Measurements from ENCODE around the gene PRH1.

PRH1 gene

GRCh38 chr12:10884086-10884725 is at the start of gene PRH1:
TSS of gene PRH1 (minus strand) at chr12:10884255. CDS start at chr12:10884217, 38 bp downstream.
- H3K4me3 Mint-ChIP-seq, result no peak within 1 kb of the TSS
- no peaks in the 10 kb centered on the region for H3K4me1 Mint-ChIP-seq
- no peak within 1 kb of the TSS for H3K27ac Mint-ChIP-seq
- no peaks in the 10 kb centered on the region for H3K27me3 Mint-ChIP-seq
- peaks cover 3% of the 10 kb centered on the region for H3K36me3 Mint-ChIP-seq
- no peaks in the 10 kb centered on the region for H3K9me3 Mint-ChIP-seq
- CTCF ChIA-PET, result no interaction called here
- DNase-seq, result no peak

GRCh38 chr12:10928746-10929286 is 44.8 kb upstream of the PRH1 start, which contains the start of gene PRH2:
TSS of gene PRH2 (plus strand) at chr12:10929236. CDS start at chr12:10929274, 38 bp downstream.
- no peaks in the 10 kb centered on the region for H3K9me3 Mint-ChIP-seq
- H3K4me3 Mint-ChIP-seq, result no peak within 1 kb of the TSS
- no peaks in the 10 kb centered on the region for H3K36me3 Mint-ChIP-seq
- no peak for DNase-seq
- H3K27me3 Mint-ChIP-seq, result no peaks in the 10 kb centered on the region
- CTCF ChIA-PET, result no interaction called here
- H3K27ac Mint-ChIP-seq, result no peak within 1 kb of the TSS
- H3K4me1 Mint-ChIP-seq, result no peaks in the 10 kb centered on the region

GRCh38 chr12:10926269-10926668 is 42.2 kb upstream of the PRH1 start:
- H3K27ac Mint-ChIP-seq, result no peak overlapping the region

GRCh38 chr12:10919809-10920208 is 35.8 kb upstream of the PRH1 start:
- Mint-ChIP-seq H3K36me3 (no peaks in the 10 kb centered on the region), H3K27me3 (no peaks in the 10 kb centered on the region), H3K4me1 (no peaks in the 10 kb centered on the region), H3K4me3 (no peak overlapping the region), H3K27ac (no peak overlapping the region), H3K9me3 (no peaks in the 10 kb centered on the region)
- DNase-seq, result no peak
- CTCF ChIA-PET, result no interaction called here

More at GRCh38 chr12:10926269-10926668, 42.2 kb upstream of the PRH1 start:
- H3K4me1 Mint-ChIP-seq, result no peaks in the 10 kb centered on the region
- H3K4me3 Mint-ChIP-seq, result no peak overlapping the region
- no peaks in the 10 kb centered on the region for H3K9me3 Mint-ChIP-seq
- H3K27me3 Mint-ChIP-seq, result no peaks in the 10 kb centered on the region
- no peak for DNase-seq
- H3K36me3 Mint-ChIP-seq, result no peaks in the 10 kb centered on the region
- CTCF ChIA-PET, result no interaction called here

GRCh38 chr12:10910380-10910779 is 26.3 kb upstream of the PRH1 start:
- no peak for DNase-seq
- H3K4me1 Mint-ChIP-seq, result no peaks in the 10 kb centered on the region
- H3K4me3 Mint-ChIP-seq, result no peak overlapping the region
- no peak overlapping the region for H3K27ac Mint-ChIP-seq
- no peaks in the 10 kb centered on the region for H3K27me3 Mint-ChIP-seq
- no peaks in the 10 kb centered on the region for H3K9me3 Mint-ChIP-seq
- CTCF ChIA-PET, result no interaction called here
- H3K36me3 Mint-ChIP-seq, result peaks cover 2% of the 10 kb centered on the region

GRCh38 chr12:10909462-10909861 is 25.4 kb upstream of the PRH1 start, which contains the start of gene TAS2R13:
TSS of gene TAS2R13 (minus strand) at chr12:10909562. CDS start at chr12:10909298, 264 bp downstream.
- H3K27me3 Mint-ChIP-seq, result no peaks in the 10 kb centered on the region
- peaks cover 2% of the 10 kb centered on the region for H3K36me3 Mint-ChIP-seq
- H3K4me3 Mint-ChIP-seq, result no peak within 1 kb of the TSS
- no peak for DNase-seq
- CTCF ChIA-PET, result no interaction called here
- peaks cover 6% of the 10 kb centered on the region for H3K9me3 Mint-ChIP-seq
- H3K4me1 Mint-ChIP-seq, result no peaks in the 10 kb centered on the region
- H3K27ac Mint-ChIP-seq, result peak within 1 kb of the TSS; percentile 28

- Mint-ChIP-seq H3K4me3 (no peak overlapping the region), H3K4me1 (no peaks in the 10 kb centered on the region), H3K27ac (no peak overlapping the region), H3K36me3 (peaks cover 4% of the 10 kb centered on the region), H3K27me3 (no peaks in the 10 kb centered on the region), H3K9me3 (peaks cover 20% of the 10 kb centered on the region)
- DNase-seq, result no peak
- CTCF ChIA-PET, result no interaction called here
Observed at GRCh38 chr12:10904686-10905085, 20.6 kb upstream of the PRH1 start.

GRCh38 chr12:10901427-10901826 is 17.4 kb upstream of the PRH1 start:
- Mint-ChIP-seq H3K36me3 (peaks cover 1% of the 10 kb centered on the region), H3K4me3 (no peak overlapping the region), H3K27me3 (no peaks in the 10 kb centered on the region), H3K9me3 (peaks cover 20% of the 10 kb centered on the region), H3K4me1 (no peaks in the 10 kb centered on the region), H3K27ac (no peak overlapping the region)
- DNase-seq, result no peak
- CTCF ChIA-PET, result interaction anchor here (0.6 kb wide), 1 partner anchor 21 kb away, joined by 3 read pairs; no protein-coding TSS in a partner anchor

- DNase-seq, result no peak
- peaks cover 20% of the 10 kb centered on the region for H3K9me3 Mint-ChIP-seq
- no peaks in the 10 kb centered on the region for H3K27me3 Mint-ChIP-seq
- no peak overlapping the region for H3K27ac Mint-ChIP-seq
- CTCF ChIA-PET, result no interaction called here
- peaks cover 1% of the 10 kb centered on the region for H3K36me3 Mint-ChIP-seq
- H3K4me3 Mint-ChIP-seq, result no peak overlapping the region
- H3K4me1 Mint-ChIP-seq, result no peaks in the 10 kb centered on the region
Observed at GRCh38 chr12:10900972-10901371, 16.9 kb upstream of the PRH1 start.

- Mint-ChIP-seq H3K27ac (no peak overlapping the region), H3K9me3 (peaks cover 20% of the 10 kb centered on the region), H3K4me3 (no peak overlapping the region), H3K4me1 (no peaks in the 10 kb centered on the region), H3K36me3 (peaks cover 1% of the 10 kb centered on the region), H3K27me3 (no peaks in the 10 kb centered on the region)
- CTCF ChIA-PET, result no interaction called here
- no peak for DNase-seq
Observed at GRCh38 chr12:10900530-10900929, 16.5 kb upstream of the PRH1 start.

- DNase-seq, result no peak
- Mint-ChIP-seq H3K4me1 (no peaks in the 10 kb centered on the region), H3K36me3 (no peaks in the 10 kb centered on the region), H3K9me3 (no peaks in the 10 kb centered on the region), H3K27ac (no peak overlapping the region), H3K27me3 (no peaks in the 10 kb centered on the region), H3K4me3 (no peak overlapping the region)
- CTCF ChIA-PET, result no interaction called here
Observed at GRCh38 chr12:10896854-10897253, 12.8 kb upstream of the PRH1 start.

GRCh38 chr12:10891937-10892336 is 7.9 kb upstream of the PRH1 start:
- no peaks in the 10 kb centered on the region for H3K9me3 Mint-ChIP-seq
- H3K4me3 Mint-ChIP-seq, result no peak overlapping the region
- no peaks in the 10 kb centered on the region for H3K4me1 Mint-ChIP-seq
- no peak overlapping the region for H3K27ac Mint-ChIP-seq
- H3K27me3 Mint-ChIP-seq, result no peaks in the 10 kb centered on the region
- CTCF ChIA-PET, result no interaction called here
- no peaks in the 10 kb centered on the region for H3K36me3 Mint-ChIP-seq
- DNase-seq, result no peak

- no peak for DNase-seq
- no peaks in the 10 kb centered on the region for H3K9me3 Mint-ChIP-seq
- no peaks in the 10 kb centered on the region for H3K36me3 Mint-ChIP-seq
- no peaks in the 10 kb centered on the region for H3K27me3 Mint-ChIP-seq
- H3K27ac Mint-ChIP-seq, result no peak overlapping the region
- H3K4me3 Mint-ChIP-seq, result no peak overlapping the region
- no peaks in the 10 kb centered on the region for H3K4me1 Mint-ChIP-seq
- CTCF ChIA-PET, result interaction anchor here (0.6 kb wide), 1 partner anchor 93 kb away, joined by 4 read pairs; no protein-coding TSS in a partner anchor
Observed at GRCh38 chr12:10889226-10889625, 5.2 kb upstream of the PRH1 start.

GRCh38 chr12:10873378-10873777 is 10.7 kb downstream of the PRH1 start:
- CTCF ChIA-PET, result interaction anchor here (0.6 kb wide), 1 partner anchor 15 kb away, joined by 3 read pairs; no protein-coding TSS in a partner anchor
- no peak for DNase-seq

GRCh38 chr12:10867381-10867780 is 16.7 kb downstream of the PRH1 start:
- H3K36me3 Mint-ChIP-seq, result no peaks in the 10 kb centered on the region
- no peaks in the 10 kb centered on the region for H3K27me3 Mint-ChIP-seq
- CTCF ChIA-PET, result no interaction called here
- DNase-seq, result no peak
- H3K4me3 Mint-ChIP-seq, result no peak overlapping the region
- peaks cover 3% of the 10 kb centered on the region for H3K9me3 Mint-ChIP-seq
- H3K4me1 Mint-ChIP-seq, result no peaks in the 10 kb centered on the region
- H3K27ac Mint-ChIP-seq, result no peak overlapping the region

More at GRCh38 chr12:10873378-10873777, 10.7 kb downstream of the PRH1 start:
- no peaks in the 10 kb centered on the region for H3K36me3 Mint-ChIP-seq
- H3K27ac Mint-ChIP-seq, result no peak overlapping the region
- H3K9me3 Mint-ChIP-seq, result peaks cover 3% of the 10 kb centered on the region
- H3K4me3 Mint-ChIP-seq, result no peak overlapping the region
- H3K27me3 Mint-ChIP-seq, result no peaks in the 10 kb centered on the region
- no peaks in the 10 kb centered on the region for H3K4me1 Mint-ChIP-seq
